DND-41 (cell line): ENCODE results near the gene FBXL3.

Experiments used
- ATAC-seq: fragments of 200-7000 bp; cut with Tn5 transposase; 3 replicates; pipeline ENCODE4 v1.9.1; 2021; ENCODE audit warnings: low read depth; ENCODE audit not compliant: insufficient read depth
- DNase-seq: peaks from one replicate; pipeline ENCODE4 v3.0.0-alpha.2; 2020
- H2AFZ ChIP-seq: 2 replicates; pipeline ENCODE4 v1.6.0; 2012; ENCODE audit warnings: low read depth, low read length
- H3K27ac ChIP-seq: 2 replicates; pipeline ENCODE4 v1.5.1; 2012; ENCODE audit warnings: low read length, inconsistent platforms
- H3K27me3 ChIP-seq: fragments of 200-600 bp; sonication (generic); 2 replicates; pipeline ENCODE4 v1.6.0; 2012; ENCODE audit warnings: low read length, mild to moderate bottlenecking, inconsistent platforms; ENCODE audit not compliant: insufficient read depth, poor library complexity
- H3K36me3 ChIP-seq: 2 replicates; pipeline ENCODE4 v1.5.1; 2012; ENCODE audit warnings: low read length, inconsistent platforms; ENCODE audit not compliant: insufficient read depth
- H3K4me1 ChIP-seq: 2 replicates; pipeline ENCODE4 v1.5.1; 2012; ENCODE audit warnings: mild to moderate bottlenecking, low read length; ENCODE audit not compliant: insufficient read depth
- H3K4me2 ChIP-seq: 2 replicates; pipeline ENCODE4 v1.6.0; 2012; ENCODE audit warnings: mild to moderate bottlenecking, moderate library complexity, low read length, inconsistent platforms; ENCODE audit not compliant: insufficient read depth
- H3K4me3 ChIP-seq, 2 experiments: fragments of 200-600 bp in 1 of 2; shearing (Covaris generic) in 1 of 2; 2 replicates each; pipeline ENCODE4 v1.5.1; 2012 to 2016; ENCODE audit warnings: inconsistent platforms in 2 of 2, low read length in 2 of 2, mild to moderate bottlenecking in 2 of 2, low read depth in 1 of 2, moderate library complexity in 1 of 2
- H3K79me2 ChIP-seq: 2 replicates; pipeline ENCODE4 v1.6.0; 2012; ENCODE audit warnings: low read length, inconsistent platforms; ENCODE audit not compliant: insufficient read depth
- H3K9ac ChIP-seq: 2 replicates; pipeline ENCODE4 v1.6.0; 2012; ENCODE audit warnings: low read depth, mild to moderate bottlenecking, inconsistent platforms, low read length, moderate library complexity
- H3K9me3 ChIP-seq: 2 replicates; pipeline ENCODE4 v1.5.1; 2012; ENCODE audit warnings: low read length, moderate library complexity, mild to moderate bottlenecking, inconsistent platforms; ENCODE audit not compliant: insufficient read depth, severe bottlenecking
- H4K20me1 ChIP-seq: 2 replicates; pipeline ENCODE4 v1.6.0; 2012; ENCODE audit warnings: low read length; ENCODE audit not compliant: insufficient read depth
- EZH2 ChIP-seq: IDR thresholded peaks from 3 replicates; pipeline ENCODE4 v1.6.1; 2012; ENCODE audit warnings: borderline replicate concordance, low read depth, mild to moderate bottlenecking, moderate library complexity, low read length, inconsistent platforms; ENCODE audit not compliant: severe bottlenecking
- TF ChIP-seq, protein P1 (sequence below): IDR thresholded peaks from 2 replicates; pipeline ENCODE4 v1.5.1; 2012; ENCODE audit warnings: borderline replicate concordance, low read length, moderate library complexity, mild to moderate bottlenecking; ENCODE audit not compliant: poor library complexity, severe bottlenecking; ENCODE audit errors: extremely low read depth

Gene FBXL3

DNA sequence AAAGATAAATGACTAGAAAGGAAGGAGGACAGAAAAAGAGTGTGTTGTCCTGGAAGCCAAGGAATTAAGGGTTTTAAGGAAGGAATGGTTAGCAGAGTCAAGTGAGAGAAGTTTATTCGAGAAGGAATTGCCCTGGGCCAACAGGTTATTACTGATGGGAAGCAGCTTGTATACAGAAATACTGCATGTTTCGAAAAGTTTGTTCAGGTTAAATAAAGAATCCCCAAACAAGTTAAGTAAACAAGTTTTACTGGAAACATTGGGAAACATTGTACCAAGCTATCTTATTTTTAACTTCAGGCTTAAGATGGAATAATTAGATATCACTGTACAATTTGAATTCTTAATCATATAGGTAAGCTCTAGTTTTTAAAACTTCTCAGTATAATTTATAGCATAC is 28.2 kb upstream of the FBXL3 start:
- Histone ChIP-seq H3K9me3 (no peaks in the 10 kb centered on the region), H3K4me2 (no peak overlapping the region), H3K27me3 (no peaks in the 10 kb centered on the region), H3K4me1 (no peaks in the 10 kb centered on the region), H3K27ac (no peak overlapping the region), H2AFZ (no peak overlapping the region), H3K9ac (no peak overlapping the region), H3K36me3 (peaks cover 85% of the 10 kb centered on the region), H4K20me1 (no peaks in the 10 kb centered on the region), H3K4me3 (no peak overlapping the region), H3K79me2 (no peaks in the 10 kb centered on the region)
- ATAC-seq (no peak), DNase-seq (no peak)
- TF ChIP-seq EZH2 = no peak
- TF ChIP-seq, protein P1, sequence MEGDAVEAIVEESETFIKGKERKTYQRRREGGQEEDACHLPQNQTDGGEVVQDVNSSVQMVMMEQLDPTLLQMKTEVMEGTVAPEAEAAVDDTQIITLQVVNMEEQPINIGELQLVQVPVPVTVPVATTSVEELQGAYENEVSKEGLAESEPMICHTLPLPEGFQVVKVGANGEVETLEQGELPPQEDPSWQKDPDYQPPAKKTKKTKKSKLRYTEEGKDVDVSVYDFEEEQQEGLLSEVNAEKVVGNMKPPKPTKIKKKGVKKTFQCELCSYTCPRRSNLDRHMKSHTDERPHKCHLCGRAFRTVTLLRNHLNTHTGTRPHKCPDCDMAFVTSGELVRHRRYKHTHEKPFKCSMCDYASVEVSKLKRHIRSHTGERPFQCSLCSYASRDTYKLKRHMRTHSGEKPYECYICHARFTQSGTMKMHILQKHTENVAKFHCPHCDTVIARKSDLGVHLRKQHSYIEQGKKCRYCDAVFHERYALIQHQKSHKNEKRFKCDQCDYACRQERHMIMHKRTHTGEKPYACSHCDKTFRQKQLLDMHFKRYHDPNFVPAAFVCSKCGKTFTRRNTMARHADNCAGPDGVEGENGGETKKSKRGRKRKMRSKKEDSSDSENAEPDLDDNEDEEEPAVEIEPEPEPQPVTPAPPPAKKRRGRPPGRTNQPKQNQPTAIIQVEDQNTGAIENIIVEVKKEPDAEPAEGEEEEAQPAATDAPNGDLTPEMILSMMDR = no peak

DNA sequence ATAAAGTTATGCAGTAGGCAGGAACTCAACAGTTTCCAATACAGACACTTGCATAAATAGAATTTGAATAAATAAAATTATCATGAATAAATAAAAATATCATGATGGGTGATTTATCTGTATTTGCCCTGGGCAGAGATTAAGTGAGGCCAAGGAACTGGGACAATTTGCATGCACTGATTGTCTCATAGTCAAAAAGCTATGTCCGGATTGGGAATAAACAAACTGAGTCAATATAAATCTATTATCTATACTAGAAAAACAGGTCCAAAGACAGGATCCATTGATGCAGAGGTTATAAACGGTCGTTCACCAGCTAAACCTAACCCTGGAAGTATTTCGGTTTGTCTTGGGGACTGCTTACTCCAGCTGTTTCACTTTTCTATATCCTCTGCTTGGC is 26.2 kb upstream of the FBXL3 start:
- H3K4me1 ChIP-seq = no peaks in the 10 kb centered on the region
- no peak overlapping the region for H3K9ac ChIP-seq
- H3K4me2 ChIP-seq = no peak overlapping the region
- no peaks in the 10 kb centered on the region for H3K79me2 ChIP-seq
- no peaks in the 10 kb centered on the region for H3K9me3 ChIP-seq
- ATAC-seq = no peak
- H3K4me3 ChIP-seq = no peak overlapping the region
- DNase-seq = no peak
- no peaks in the 10 kb centered on the region for H3K27me3 ChIP-seq
- no peak overlapping the region for H2AFZ ChIP-seq
- TF ChIP-seq EZH2 = no peak
- TF ChIP-seq, protein P1 = no peak
- H3K36me3 ChIP-seq = peaks cover 94% of the 10 kb centered on the region
- H4K20me1 ChIP-seq = no peaks in the 10 kb centered on the region
- no peak overlapping the region for H3K27ac ChIP-seq

DNA sequence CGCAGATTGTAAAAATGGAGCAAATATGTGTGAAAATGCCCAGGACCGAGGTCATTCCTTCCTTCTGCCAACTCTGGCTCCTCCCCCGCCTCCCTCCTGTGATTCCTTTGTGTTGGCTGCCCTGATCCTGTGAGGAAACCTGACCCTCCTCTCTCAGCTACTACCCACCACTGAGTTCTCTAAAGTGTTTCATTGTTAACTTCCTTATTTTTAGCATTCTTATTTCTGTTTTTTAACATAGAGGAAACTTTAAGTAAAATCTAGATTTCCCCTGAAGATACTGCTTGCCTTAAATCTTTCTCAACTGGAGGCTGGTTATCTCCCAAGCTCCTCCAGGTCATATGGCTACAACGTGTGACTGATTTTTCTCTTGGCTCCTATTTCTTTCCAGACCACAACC is 21.7 kb upstream of the FBXL3 start:
- Histone ChIP-seq H3K4me1 (no peaks in the 10 kb centered on the region), H3K4me3 (no peak overlapping the region), H2AFZ (no peak overlapping the region), H3K27me3 (no peaks in the 10 kb centered on the region), H3K36me3 (peaks cover 86% of the 10 kb centered on the region), H3K27ac (no peak overlapping the region), H3K79me2 (no peaks in the 10 kb centered on the region), H3K9me3 (no peaks in the 10 kb centered on the region), H3K4me2 (no peak overlapping the region), H3K9ac (no peak overlapping the region), H4K20me1 (no peaks in the 10 kb centered on the region)
- ATAC-seq = no peak
- DNase-seq = no peak
- TF ChIP-seq, protein P1 = no peak
- no peak for TF ChIP-seq EZH2
